BJ (cell line): ENCODE results near the gene CRP. TPM values are rescaled to one million over a fixed set of nuclear protein-coding genes. Genes with fewer than 3 reads are reported as not detected.

Experiments
- CTCF ChIA-PET: fragments of 350-600 bp; formaldehyde crosslinking; extraction: SDS; loops from one replicate; lab custom pipeline; 2021; ENCODE audit warnings: antibody characterized with exemption, inconsistent platforms; lab: Yijun Ruan, JAX
- POLR2A ChIA-PET: fragments of 300-600 bp; sonication (Branson Sonifier 250); formaldehyde crosslinking; extraction: SDS; loops from one replicate; lab custom pipeline; 2021; ENCODE audit warnings: antibody characterized with exemption; lab: Charles Lee
- DNase-seq: peaks from one replicate; pipeline ENCODE4 v3.0.0-alpha.2; 2011; ENCODE audit warnings: low read depth
- H3K27me3 ChIP-seq: 2 replicates; pipeline ENCODE4 v1.6.0; 2011; ENCODE audit warnings: low read length; ENCODE audit not compliant: control insufficient read depth, insufficient read depth
- H3K36me3 ChIP-seq: 2 replicates; pipeline ENCODE4 v1.5.1; 2011; ENCODE audit warnings: low read length; ENCODE audit not compliant: control insufficient read depth, insufficient read depth
- H3K4me3 ChIP-seq: 2 replicates; pipeline ENCODE4 v1.5.1; 2011; ENCODE audit warnings: low read depth, mild to moderate bottlenecking, control low read depth, low read length
- polyA plus RNA-seq: library from polyadenylated mRNA; depleted of rRNA; stranded (reverse); fragments of >200 nt; gene quantifications from 2 replicates; pipeline ENCODE4 v1.2.3, GENCODE V29; 2011
- TF ChIP-seq, protein P1 (sequence below): IDR thresholded peaks from 2 replicates; pipeline ENCODE4 v1.5.1; 2011; ENCODE audit warnings: low read depth, mild to moderate bottlenecking, control low read depth, inconsistent platforms, low read length, moderate library complexity; ENCODE audit not compliant: insufficient read depth

CRP gene
- polyA plus RNA-seq, 1 experiment = not detected

- CTCF ChIA-PET = interaction anchor here (1.2 kb wide), 1 partner anchor 47 kb away, joined by 3 read pairs; no protein-coding TSS in a partner anchor
- Histone ChIP-seq H3K27me3 (no peaks in the 10 kb centered on the region), H3K4me3 (no peak overlapping the region), H3K36me3 (no peaks in the 10 kb centered on the region)
- TF ChIP-seq, protein P1, sequence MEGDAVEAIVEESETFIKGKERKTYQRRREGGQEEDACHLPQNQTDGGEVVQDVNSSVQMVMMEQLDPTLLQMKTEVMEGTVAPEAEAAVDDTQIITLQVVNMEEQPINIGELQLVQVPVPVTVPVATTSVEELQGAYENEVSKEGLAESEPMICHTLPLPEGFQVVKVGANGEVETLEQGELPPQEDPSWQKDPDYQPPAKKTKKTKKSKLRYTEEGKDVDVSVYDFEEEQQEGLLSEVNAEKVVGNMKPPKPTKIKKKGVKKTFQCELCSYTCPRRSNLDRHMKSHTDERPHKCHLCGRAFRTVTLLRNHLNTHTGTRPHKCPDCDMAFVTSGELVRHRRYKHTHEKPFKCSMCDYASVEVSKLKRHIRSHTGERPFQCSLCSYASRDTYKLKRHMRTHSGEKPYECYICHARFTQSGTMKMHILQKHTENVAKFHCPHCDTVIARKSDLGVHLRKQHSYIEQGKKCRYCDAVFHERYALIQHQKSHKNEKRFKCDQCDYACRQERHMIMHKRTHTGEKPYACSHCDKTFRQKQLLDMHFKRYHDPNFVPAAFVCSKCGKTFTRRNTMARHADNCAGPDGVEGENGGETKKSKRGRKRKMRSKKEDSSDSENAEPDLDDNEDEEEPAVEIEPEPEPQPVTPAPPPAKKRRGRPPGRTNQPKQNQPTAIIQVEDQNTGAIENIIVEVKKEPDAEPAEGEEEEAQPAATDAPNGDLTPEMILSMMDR = no peak
- POLR2A ChIA-PET = no interaction called here
- no peak for DNase-seq
These were observed 37.8 kb upstream of the CRP start for GRCh38 chr1:159752135-159752580.

GRCh38 chr1:159751031-159751430, 36.6 kb upstream of the CRP start:
- CTCF ChIA-PET = no interaction called here
- POLR2A ChIA-PET = no interaction called here
- no peak overlapping the region for H3K4me3 ChIP-seq
- H3K27me3 ChIP-seq = no peaks in the 10 kb centered on the region
- no peaks in the 10 kb centered on the region for H3K36me3 ChIP-seq
- TF ChIP-seq, protein P1 = no peak
- no peak for DNase-seq

DNA sequence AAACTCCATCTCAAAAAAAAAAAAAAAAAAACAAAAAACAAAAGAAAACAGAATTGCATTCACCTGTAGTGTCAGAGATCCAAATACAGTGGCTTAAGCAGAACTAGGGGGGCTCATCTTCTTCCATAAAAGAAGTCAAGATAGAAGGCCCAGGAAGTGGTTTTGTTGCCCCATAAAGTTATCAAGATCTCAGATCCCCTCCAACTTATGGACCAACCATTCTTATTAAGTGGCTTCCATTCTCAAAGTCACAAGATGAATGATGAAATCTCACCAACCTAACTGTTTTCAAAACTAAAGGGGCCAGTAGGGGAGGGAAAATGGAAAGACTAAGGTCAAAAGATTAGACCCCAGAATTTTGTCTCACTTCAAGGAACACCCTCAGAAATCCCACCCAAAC, 36.2 kb upstream of the CRP start:
- H3K27me3 ChIP-seq = no peaks in the 10 kb centered on the region
- CTCF ChIA-PET = no interaction called here
- no peak for DNase-seq
- H3K4me3 ChIP-seq = no peak overlapping the region
- no peaks in the 10 kb centered on the region for H3K36me3 ChIP-seq
- TF ChIP-seq, protein P1 = no peak
- POLR2A ChIA-PET = no interaction called here

DNA sequence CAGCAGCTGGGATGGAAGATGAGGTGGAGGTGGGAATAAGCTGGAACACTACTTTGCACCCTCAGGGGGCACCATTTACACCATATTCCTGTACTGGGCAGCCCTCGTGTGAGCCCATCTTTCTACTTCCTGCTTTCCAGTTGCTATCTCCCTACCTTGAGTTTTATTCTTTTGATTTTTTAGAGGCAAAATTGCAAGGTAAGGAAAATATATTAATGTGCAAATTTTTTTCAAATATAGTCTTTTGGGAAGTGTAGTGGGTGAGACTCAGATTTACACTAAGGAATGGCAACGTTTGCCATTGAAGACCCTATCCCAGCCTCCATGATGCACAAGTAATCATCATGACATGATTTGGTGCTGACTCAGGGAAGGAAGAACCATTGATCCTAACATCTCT, 35.2 kb upstream of the CRP start:
- CTCF ChIA-PET = interaction anchor here (1.8 kb wide), 1 partner anchor 7 kb away, joined by 4 read pairs; no protein-coding TSS in a partner anchor
- TF ChIP-seq, protein P1 = no peak
- DNase-seq = no peak

GRCh38 chr1:159748370-159748769, 34.0 kb upstream of the CRP start:
- Histone ChIP-seq H3K36me3 (no peaks in the 10 kb centered on the region), H3K27me3 (no peaks in the 10 kb centered on the region), H3K4me3 (no peak overlapping the region)
- CTCF ChIA-PET = interaction anchor here (1.8 kb wide), 1 partner anchor 8 kb away, joined by 4 read pairs; no protein-coding TSS in a partner anchor
- no peak for DNase-seq
- POLR2A ChIA-PET = no interaction called here
- TF ChIP-seq, protein P1 = no peak

More for the DNA sequence above, 35.2 kb upstream of the CRP start:
- Histone ChIP-seq H3K27me3 (no peaks in the 10 kb centered on the region), H3K4me3 (no peak overlapping the region), H3K36me3 (no peaks in the 10 kb centered on the region)
- POLR2A ChIA-PET = no interaction called here
